ENCODE results near the gene USP26. TPM values are rescaled to one million over a fixed set of nuclear protein-coding genes. Genes with fewer than 3 reads are reported as not detected.
A peak's percentile ranks its signal among the peaks of the same experiment; 100 is the strongest.
"Not testable (repeated sequence)": the region's sequence is repeated elsewhere in the genome, so short reads cannot be mapped to it uniquely, and the experiment has no call there.

USP26 gene
- total RNA-seq, 3 donors from 2014 or later: not detected

DNA sequence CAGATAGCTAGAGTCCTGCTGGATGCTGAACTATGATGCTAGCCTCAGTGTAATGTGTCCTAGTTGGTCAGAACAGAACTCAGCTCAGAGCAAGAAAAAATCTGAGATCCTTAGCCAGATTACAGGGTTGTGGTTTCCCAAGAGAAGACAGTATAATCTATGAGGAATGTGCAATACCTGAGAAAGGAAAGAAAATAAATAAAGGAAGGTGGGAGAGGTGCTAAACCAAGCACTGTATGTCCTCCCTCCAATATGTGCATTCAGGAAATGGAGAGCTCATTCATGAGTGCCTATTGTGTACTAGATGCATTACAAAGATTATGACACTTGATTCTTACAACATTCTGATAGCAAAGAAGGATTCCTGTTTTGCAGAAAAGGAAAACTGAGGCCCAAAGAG is 7.5 kb downstream of the USP26 start:
- DNase-seq (no peak), ATAC-seq (no peak)
- Histone ChIP-seq H3K36me3 (ENCODE audit: low read depth) (no peaks in the 10 kb centered on the region), H3K4me3 (no peak overlapping the region), H3K4me1 (ENCODE audit: low read depth) (no peaks in the 10 kb centered on the region), H3K9me3 (no peaks in the 10 kb centered on the region)
- TF ChIP-seq, protein P1, sequence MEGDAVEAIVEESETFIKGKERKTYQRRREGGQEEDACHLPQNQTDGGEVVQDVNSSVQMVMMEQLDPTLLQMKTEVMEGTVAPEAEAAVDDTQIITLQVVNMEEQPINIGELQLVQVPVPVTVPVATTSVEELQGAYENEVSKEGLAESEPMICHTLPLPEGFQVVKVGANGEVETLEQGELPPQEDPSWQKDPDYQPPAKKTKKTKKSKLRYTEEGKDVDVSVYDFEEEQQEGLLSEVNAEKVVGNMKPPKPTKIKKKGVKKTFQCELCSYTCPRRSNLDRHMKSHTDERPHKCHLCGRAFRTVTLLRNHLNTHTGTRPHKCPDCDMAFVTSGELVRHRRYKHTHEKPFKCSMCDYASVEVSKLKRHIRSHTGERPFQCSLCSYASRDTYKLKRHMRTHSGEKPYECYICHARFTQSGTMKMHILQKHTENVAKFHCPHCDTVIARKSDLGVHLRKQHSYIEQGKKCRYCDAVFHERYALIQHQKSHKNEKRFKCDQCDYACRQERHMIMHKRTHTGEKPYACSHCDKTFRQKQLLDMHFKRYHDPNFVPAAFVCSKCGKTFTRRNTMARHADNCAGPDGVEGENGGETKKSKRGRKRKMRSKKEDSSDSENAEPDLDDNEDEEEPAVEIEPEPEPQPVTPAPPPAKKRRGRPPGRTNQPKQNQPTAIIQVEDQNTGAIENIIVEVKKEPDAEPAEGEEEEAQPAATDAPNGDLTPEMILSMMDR (IDR thresholded peaks at IDR 0.05): no peak
- intact Hi-C loops (cut with DNase I, micrococcal nuclease): no loop called here

DNA sequence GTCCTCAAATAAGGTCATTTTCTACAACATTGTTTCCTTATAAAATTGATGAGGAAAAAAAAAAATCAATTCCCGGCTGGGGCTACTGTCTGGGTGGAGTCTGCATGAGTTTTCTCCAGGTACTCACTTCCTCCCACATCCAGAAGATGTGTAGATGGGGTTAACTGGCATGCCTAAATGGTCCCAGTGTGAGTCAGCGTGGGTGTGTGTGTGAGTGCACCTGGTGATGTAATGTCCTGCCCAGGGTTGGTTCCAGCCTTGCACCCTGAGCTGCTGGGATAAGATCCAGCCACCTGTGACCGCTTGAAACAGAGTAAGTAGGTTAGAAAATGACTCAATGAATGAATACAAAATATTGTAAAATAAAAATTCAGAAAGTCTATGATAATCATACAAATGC is 11.1 kb downstream of the USP26 start:
- DNase-seq (peak in 2 of 3 donors; percentile 30 to 34), ATAC-seq (peak; percentile 98)
- no peak overlapping the region for H3K4me3 ChIP-seq
- no peaks in the 10 kb centered on the region for H3K9me3 ChIP-seq
- TF ChIP-seq, protein P1 (IDR thresholded peaks at IDR 0.05): no peak
- intact Hi-C loops (cut with DNase I, micrococcal nuclease): no loop called here
- no peaks in the 10 kb centered on the region for H3K4me1 ChIP-seq (ENCODE audit: low read depth)
- H3K36me3 ChIP-seq (ENCODE audit: low read depth): no peaks in the 10 kb centered on the region

DNA sequence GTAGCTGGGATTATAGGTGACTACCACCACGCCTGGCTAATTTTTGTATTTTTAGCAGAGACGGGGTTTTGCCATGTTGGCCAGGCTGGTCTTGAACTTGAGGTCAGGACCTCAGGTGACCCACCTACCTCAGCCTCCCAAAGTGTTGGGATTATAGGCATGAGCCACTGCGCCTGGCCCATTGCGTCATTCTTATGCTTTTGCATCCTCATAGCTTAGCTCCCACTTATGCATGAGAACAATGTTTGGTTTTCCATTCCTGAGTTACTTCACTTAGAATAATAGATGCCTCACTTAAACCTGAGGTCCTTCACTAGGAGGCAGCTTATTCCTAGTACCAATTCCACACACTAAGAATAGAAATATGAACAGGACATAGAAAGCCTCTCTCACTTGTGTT is 11.9 kb downstream of the USP26 start:
- H3K9me3 ChIP-seq; DNase-seq; ATAC-seq; H3K4me1 ChIP-seq (ENCODE audit: low read depth); H3K36me3 ChIP-seq (ENCODE audit: low read depth); H3K4me3 ChIP-seq; intact Hi-C loops (cut with DNase I, micrococcal nuclease): not testable (repeated sequence)

DNA sequence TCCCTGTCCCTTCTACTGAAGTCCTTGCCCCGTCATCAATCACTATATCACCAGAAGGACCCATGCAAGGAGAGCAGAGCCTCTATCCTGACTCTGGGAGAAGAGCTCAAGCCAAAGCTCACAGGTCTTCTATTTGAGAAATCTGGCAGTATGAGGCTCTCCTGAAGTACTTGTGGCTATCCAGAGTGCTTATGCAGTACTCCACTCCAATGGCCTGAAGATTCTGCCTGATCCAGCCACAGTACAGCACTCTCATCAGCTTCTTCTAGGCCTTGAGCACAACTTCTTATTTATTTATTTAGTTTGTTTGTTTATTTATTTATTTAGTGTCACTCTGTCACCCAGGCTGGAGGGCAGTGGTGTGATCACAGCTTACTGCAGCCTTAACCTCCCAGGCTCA is 13.0 kb downstream of the USP26 start:
- H3K36me3 ChIP-seq (ENCODE audit: low read depth): no peaks in the 10 kb centered on the region
- no peak for DNase-seq
- H3K9me3 ChIP-seq: no peaks in the 10 kb centered on the region
- intact Hi-C loops (cut with DNase I, micrococcal nuclease): no loop called here
- TF ChIP-seq, protein P1 (IDR thresholded peaks at IDR 0.05): no peak
- no peaks in the 10 kb centered on the region for H3K4me1 ChIP-seq (ENCODE audit: low read depth)
- no peak overlapping the region for H3K4me3 ChIP-seq
- no peak for ATAC-seq

DNA sequence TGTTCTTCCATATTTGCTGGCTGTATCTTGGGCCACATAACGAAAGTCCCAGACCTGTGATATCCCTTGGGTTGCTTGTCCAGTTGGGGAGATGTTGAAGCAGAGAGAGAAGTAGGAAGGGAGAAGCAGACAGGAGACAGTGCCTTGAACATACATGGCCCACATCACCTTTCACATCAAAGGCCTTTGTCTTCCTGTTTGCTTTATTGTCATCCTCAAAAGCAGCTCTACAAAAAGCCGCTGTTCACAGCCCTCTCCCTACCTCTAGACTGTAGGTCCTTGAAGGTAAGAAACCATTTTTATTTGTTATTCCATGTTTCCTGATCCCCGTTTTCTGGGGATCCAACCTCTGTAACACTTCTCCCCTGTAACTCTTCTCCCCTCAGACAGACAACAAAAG is 14.9 kb downstream of the USP26 start:
- H3K9me3 ChIP-seq: no peaks in the 10 kb centered on the region
- H3K4me1 ChIP-seq (ENCODE audit: low read depth): no peaks in the 10 kb centered on the region
- DNase-seq (no peak), ATAC-seq (no peak)
- intact Hi-C loops (cut with DNase I, micrococcal nuclease): no loop called here
- H3K4me3 ChIP-seq: no peak overlapping the region
- no peaks in the 10 kb centered on the region for H3K36me3 ChIP-seq (ENCODE audit: low read depth)
- TF ChIP-seq, protein P1 (IDR thresholded peaks at IDR 0.05): no peak

DNA sequence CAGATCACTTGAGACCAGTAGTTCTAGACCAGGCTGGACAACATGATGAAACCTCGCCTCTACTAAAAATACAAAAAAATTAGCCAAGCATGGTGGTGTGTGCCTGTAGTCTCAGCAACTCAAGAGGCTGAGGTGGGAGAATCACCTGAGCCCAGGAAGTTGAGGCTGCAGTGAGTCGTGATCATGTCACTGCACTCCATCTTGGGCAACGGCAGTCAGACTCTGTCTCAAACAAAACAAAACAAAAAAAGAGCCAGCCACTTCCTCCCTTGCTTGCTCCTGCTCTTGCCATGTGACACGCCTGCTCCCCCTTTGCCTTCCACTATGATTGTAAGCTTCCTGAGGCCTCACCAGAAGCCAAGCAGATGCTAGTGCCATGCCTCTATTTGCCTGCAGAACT is 19.1 kb downstream of the USP26 start:
- ATAC-seq; H3K36me3 ChIP-seq (ENCODE audit: low read depth); intact Hi-C loops (cut with DNase I, micrococcal nuclease); H3K9me3 ChIP-seq; H3K4me3 ChIP-seq; DNase-seq; H3K4me1 ChIP-seq (ENCODE audit: low read depth): not testable (repeated sequence)

DNA sequence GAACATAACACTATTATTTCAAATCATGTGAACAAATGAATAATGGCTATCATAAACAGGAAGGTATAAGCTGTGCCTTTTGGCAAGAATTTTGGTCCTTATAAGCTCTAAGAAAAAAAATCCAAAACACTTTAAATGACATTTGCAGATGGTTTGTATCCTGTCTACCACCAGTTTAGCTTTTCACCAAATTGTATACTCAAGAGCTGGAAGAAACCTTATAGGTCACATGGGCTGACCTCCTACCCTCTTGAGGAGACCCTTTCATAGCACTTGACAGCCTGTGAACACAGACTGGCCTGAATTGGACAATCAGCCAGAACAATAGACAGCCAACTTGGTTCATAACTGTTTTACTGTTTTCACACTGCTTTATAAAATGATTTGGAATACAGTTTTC is 24.3 kb downstream of the USP26 start:
- Histone ChIP-seq H3K36me3 (ENCODE audit: low read depth) (no peaks in the 10 kb centered on the region), H3K4me3 (no peak overlapping the region), H3K4me1 (ENCODE audit: low read depth) (no peaks in the 10 kb centered on the region), H3K9me3 (no peaks in the 10 kb centered on the region)
- no peak for DNase-seq
- ATAC-seq: no peak
- TF ChIP-seq, protein P1 (IDR thresholded peaks at IDR 0.05): no peak
- intact Hi-C loops (cut with DNase I, micrococcal nuclease): no loop called here
